GM19395 (cell line): ENCODE measurements around the gene GABRG3.
"Not testable (repeated sequence)": the region's sequence is repeated elsewhere in the genome, so short reads cannot be mapped to it uniquely, and the experiment has no call there.

ENCODE experiments used
- ATAC-seq: cut with Tn5 transposase; IDR thresholded peaks from one replicate; pipeline ENCODE4 v1.9.1; 2021; ENCODE audit warnings: mild to moderate bottlenecking, moderate library complexity; ENCODE audit not compliant: unreplicated experiment

Gene GABRG3

DNA sequence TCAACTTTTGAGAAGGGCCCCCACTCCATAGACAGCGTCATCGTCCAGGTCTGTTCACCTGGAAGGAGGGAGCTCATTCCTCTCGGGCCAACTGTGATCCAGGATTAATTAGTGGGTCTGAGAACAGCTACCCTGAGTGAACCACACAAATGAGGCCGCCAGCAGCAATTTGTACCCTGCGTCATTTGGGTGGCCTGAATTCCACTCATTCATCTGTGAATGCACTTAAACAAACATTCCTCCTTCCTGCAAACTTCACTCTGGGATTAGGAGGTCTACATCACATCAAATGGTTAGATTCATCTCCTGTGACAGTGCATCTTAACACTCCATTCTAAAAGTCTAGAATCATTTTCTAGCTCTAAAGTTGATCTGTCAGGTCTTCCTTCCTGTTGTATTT lies 201.8 kb downstream of the GABRG3 start:
- no peak for ATAC-seq

- ATAC-seq = no peak
Observed at GRCh38 chr15:27175472-27176153, 204.6 kb downstream of the GABRG3 start.

DNA sequence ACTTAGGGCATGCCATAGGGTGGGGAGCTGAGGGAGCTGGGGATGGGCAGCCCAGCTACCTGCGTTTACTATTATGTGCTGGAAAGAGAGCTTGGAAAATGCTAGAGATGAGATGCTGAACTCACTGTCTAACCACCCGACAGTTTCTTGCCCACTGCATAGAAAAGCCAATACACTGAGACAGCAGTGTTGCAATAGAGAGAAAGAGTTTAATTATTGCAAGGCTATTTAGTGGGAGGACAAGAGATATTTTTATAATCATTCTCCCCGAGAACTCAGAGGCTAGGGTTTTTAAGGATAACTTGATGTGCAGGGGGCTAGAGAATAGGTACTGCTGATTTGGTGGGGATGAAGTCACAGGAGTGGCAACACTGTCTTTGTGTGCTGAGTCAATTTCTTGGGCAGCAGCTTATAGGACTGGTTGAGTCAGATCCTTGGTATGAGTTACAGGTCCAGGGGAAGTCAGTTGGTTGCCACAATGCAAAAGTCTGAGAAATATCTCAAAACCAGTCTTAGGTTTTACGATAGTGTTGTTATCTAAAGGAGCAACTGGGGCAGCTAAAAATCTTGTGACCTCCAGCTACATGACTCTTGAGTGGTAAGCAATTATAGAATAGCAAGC lies 205.9 kb downstream of the GABRG3 start:
- no peak for ATAC-seq

DNA sequence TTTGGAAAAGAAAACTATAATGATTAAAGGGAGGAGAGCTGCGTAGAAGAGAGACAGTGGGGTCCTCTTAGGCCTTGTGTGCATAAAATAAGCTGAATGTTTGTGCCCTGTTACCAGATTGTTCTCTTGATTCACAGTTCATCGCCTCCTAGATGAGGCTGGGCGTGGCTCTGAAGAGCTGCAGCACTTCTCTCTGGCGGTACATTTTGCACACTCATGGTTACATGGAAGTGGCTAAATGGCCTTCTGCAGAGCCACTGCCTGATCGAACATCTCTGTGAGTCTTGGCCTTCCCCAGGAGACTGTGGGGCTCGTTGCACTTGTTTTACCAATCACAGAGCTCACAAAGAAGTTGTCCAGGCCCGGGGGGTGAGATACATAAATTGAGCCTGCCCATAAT lies 208.8 kb downstream of the GABRG3 start:
- ATAC-seq = no peak

DNA sequence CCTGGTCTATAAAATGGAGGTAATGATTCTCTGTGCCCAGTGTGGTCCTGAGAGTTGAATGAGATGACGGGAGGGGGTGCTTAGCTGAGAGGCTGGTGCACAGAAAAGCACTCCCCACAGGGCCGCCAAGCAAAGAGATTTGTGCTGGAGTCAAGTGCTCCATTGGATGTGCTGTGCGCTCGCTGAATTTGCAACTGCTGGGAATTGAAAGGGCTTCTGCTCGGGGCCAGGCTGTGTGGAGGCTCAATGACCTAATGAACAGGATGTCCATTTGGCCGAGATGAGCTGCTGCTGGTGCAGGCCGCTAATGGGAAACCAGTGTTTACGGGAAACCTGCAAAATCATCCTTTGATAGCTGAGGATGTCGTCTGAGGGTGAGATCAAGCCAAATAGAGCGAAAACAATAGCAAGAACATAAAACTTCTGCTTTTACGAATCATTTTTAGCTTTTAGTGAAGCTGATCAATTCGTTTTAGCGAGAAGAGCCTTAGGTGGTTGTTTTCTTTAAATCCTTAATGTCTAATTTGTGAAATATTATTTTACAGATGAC lies 211.7 kb downstream of the GABRG3 start:
- no peak for ATAC-seq

DNA sequence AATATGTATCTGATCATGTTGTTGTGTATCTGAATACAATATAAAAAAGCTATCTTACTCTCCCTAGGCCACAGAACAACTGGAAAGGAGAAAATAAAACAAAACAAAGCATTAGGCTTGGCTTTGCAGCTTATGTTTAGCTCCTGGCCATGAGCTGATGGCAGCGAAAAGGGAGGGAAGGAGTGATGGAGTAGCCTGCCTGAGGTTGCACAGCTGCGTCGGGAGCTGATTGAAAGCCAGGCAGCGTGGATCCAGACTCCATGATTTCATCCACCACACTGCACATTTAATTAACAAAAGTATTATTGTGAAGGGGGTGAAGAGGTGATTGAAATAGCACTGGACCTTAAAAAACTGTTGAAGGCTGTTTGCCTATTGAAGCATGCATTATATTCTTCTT lies 212.2 kb downstream of the GABRG3 start:
- no peak for ATAC-seq

GRCh38 chr15:27191515-27191914 lies 220.5 kb downstream of the GABRG3 start:
- ATAC-seq = not testable (repeated sequence)

GRCh38 chr15:27196691-27197090 lies 225.7 kb downstream of the GABRG3 start:
- ATAC-seq = no peak

DNA sequence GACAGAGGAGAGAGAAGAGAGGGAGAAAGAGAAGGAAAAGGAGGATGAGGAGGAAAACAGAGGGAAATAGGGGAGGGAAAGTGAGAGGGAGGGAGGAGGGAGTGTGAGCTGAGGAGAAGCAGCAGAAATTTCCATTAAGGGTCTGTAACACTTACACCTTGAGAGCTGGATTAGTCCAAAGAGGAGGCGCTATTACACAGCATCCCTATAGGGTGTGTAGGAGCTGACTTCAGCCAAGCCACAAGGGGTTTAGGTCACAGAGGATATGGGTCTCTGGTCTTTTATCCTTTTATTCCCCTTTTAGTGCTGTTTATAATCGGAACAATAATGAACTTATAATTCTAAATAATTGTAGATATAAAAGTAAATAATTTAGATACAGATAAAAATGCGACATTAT lies 230.4 kb downstream of the GABRG3 start:
- no peak for ATAC-seq

DNA sequence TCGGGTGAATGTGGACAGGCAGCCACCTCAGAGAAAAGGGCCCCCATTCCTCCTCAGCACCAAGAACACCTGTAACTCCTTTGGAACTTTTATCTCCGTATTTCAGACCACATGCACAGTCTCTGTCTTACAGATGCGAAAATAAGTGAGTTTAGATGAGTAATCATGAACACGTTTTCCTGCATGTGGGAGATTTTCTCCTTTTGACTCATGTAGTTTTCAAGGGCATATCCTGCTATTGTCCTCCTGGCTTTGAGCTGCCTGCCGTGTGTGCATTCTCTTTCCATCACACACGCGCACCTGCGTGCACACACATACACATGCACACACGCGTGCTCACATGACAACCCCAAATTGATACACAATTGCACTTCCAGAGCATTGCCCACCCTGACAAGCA lies 239.2 kb downstream of the GABRG3 start:
- ATAC-seq = no peak

DNA sequence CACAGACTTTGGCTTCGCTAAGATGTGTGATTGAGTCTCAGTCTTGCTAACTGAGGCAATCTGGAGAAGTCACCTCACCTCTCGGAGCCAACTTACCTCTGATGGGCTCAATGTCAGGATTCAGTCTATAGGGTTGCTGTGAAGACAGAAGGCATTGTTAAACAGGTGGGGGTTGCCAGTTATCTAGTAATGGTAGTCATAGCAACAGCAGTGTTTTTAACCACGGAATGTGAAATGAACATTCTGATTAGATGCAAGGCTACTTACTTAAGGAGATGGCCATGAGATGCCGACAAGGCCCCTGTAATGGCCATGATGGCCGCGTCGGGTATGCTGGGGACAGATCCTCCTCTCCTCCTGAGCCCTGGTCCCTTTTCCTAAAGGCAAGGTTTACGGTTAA lies 243.1 kb downstream of the GABRG3 start:
- no peak for ATAC-seq

GRCh38 chr15:27214961-27215360 lies 244.0 kb downstream of the GABRG3 start:
- no peak for ATAC-seq

DNA sequence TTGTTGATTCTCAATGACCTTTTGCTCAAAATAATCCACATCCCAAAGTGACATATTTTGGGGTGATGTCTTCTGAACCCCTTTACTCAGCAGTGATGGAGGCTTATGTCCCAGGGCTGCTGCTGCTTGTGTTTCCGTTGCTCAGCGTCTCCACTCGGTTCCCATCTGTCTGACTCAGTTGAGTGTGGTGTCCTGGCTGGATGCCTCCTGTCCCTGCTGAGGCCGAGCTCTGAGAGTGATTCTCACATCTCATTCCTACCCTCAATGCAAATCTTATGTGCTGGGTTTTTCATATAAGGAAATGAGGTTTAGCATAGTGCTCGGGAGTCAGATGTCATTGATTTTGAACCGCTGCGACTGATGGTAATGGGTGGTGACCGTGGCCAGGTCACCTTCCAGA lies 247.4 kb downstream of the GABRG3 start:
- no peak for ATAC-seq

DNA sequence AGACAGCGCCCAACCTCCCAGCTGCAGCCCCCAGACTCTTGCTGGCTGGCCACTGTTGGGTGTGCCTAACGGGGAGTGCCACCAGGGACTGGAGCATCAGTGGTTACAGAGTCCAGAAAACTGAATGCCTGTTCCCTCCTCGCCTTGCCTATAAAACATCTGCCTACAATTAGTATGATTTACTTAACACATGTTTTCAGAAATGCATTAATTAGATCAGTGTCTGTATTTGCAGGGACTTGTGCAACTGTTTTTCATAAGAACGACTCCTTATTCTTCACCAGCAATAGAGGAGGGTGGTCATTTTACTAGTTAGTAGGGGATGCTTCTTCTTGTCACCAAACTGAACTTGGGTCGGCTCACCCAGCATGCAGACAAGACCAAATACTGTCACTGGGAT lies 248.7 kb downstream of the GABRG3 start:
- ATAC-seq = no peak

- ATAC-seq = no peak
Observed at GRCh38 chr15:27220199-27220598, 249.2 kb downstream of the GABRG3 start.

DNA sequence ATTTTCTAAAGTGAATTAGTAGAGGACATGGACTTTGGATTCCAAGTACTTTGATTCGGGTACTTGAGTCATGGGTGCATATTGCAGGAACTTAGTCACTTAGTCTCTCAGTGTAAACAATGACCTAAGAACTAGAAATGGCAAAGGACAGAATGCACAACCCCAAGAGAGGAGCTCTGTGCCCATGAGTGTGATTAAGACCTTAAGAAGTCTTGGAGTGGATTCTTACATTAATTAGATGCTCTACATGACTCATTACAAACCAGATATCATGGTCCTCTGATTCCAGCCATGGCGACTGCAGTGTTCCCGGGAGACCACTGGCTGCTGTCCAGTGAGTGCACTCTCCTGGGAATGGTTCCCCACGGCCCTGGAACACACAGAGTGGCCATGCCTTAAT lies 251.5 kb downstream of the GABRG3 start:
- no peak for ATAC-seq

GRCh38 chr15:27223179-27223578 lies 252.2 kb downstream of the GABRG3 start:
- no peak for ATAC-seq

DNA sequence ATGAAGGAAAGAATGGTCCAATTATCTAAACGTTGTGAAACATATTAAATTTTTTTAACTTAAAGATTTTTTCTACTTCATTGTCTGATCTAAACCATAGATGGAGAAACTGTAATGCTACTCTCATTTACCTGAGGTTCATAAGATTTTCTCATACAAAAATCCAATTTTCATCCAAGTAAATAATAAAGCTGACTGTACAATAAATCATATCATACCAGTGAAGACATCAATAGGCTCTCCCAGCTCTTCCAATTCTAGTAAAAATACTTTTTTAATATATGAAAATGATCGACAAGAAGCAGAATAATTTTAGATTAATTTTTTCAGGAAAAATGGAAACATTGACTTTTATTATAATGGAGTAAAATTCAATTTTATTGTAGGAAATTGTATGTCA lies 260.8 kb downstream of the GABRG3 start:
- no peak for ATAC-seq

- no peak for ATAC-seq
Observed at GRCh38 chr15:27232876-27233275, 261.9 kb downstream of the GABRG3 start.

DNA sequence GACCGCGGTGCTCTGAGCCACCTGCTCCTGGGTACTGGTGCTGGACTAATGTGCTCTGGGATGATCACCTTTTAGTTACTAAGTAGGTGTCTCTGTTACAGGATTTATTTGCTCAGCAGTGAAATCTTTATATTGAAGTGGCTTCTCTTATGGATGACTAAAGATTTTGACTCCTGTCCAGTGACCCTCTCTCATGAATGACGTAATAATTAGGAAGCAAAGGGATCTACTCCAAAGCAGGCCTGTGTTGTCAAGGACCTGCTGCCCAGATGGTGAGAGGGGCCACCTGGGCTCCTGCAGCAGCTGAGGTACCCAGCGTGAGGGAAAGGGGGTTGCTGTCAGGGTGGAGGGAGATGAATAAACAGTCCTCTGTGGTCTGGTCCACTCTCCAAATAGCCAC lies 263.6 kb downstream of the GABRG3 start:
- ATAC-seq = no peak

- ATAC-seq = no peak
Observed at GRCh38 chr15:27235161-27235560, 264.2 kb downstream of the GABRG3 start.

- ATAC-seq = no peak
Observed at GRCh38 chr15:27235681-27236080, 264.7 kb downstream of the GABRG3 start.
